ENCODE data around the gene NMT1. TPM values are rescaled to one million over a fixed set of nuclear protein-coding genes. Genes with fewer than 3 reads are reported as not detected.

Gene NMT1
- total and polyA plus RNA-seq, 2 of the 13 experiments (the other 11 are each of a cell fraction or from before 2014, with no cell fraction given): 75.7 to 142 TPM

DNA sequence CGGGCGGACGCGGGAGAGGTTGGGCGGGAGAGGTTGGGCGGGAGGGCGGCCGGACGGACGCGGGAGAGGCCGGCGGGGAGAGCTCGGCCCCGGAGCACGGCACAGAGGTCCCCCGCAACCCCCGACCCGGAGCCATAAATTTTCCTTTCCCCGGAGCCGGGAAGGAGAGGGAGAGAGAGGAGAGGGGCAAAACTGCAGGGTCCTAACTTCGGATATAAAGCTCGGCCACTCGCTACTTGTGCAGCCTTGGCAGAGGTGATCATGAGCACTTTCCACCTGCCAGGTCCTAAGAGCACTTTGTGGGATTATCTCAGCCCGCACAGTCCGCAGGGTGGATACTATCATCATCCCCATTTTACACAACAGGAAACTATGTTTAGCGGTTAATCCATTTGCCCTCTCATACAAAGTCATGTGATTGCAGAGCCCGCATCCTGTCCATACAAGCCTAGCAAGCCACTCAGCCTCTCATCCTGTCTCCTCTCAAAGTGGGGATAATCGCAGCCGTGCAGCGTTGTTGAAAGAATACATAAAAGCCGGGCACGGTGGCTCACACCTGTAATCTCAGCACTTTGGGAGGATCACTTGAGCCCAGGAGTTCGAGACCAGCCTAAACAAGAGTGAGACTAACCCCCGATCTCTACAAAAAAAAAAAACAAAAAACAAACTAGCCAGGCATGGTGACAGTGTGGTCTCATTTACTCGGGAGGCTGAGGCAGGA is 8.9 kb upstream of the NMT1 start (continued):
- TF ChIP-seq, protein P1, sequence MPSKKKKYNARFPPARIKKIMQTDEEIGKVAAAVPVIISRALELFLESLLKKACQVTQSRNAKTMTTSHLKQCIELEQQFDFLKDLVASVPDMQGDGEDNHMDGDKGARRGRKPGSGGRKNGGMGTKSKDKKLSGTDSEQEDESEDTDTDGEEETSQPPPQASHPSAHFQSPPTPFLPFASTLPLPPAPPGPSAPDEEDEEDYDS (CRISPR knock-in tag; IDR thresholded peaks at IDR 0.05): peak; percentile 35; the same call in 1 of the 2 replicates
- TF ChIP-seq, protein P2, sequence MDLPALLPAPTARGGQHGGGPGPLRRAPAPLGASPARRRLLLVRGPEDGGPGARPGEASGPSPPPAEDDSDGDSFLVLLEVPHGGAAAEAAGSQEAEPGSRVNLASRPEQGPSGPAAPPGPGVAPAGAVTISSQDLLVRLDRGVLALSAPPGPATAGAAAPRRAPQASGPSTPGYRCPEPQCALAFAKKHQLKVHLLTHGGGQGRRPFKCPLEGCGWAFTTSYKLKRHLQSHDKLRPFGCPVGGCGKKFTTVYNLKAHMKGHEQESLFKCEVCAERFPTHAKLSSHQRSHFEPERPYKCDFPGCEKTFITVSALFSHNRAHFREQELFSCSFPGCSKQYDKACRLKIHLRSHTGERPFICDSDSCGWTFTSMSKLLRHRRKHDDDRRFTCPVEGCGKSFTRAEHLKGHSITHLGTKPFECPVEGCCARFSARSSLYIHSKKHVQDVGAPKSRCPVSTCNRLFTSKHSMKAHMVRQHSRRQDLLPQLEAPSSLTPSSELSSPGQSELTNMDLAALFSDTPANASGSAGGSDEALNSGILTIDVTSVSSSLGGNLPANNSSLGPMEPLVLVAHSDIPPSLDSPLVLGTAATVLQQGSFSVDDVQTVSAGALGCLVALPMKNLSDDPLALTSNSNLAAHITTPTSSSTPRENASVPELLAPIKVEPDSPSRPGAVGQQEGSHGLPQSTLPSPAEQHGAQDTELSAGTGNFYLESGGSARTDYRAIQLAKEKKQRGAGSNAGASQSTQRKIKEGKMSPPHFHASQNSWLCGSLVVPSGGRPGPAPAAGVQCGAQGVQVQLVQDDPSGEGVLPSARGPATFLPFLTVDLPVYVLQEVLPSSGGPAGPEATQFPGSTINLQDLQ (CRISPR knock-in tag; IDR thresholded peaks at IDR 0.05): peak; percentile 34; the same call in 1 of the 2 replicates
- peak; percentile 49; the same call in 1 of the 2 replicates for TF ChIP-seq POLR2G (IDR thresholded peaks at IDR 0.05; ENCODE audit: low read depth, low read length)
- TF ChIP-seq, protein P3, sequence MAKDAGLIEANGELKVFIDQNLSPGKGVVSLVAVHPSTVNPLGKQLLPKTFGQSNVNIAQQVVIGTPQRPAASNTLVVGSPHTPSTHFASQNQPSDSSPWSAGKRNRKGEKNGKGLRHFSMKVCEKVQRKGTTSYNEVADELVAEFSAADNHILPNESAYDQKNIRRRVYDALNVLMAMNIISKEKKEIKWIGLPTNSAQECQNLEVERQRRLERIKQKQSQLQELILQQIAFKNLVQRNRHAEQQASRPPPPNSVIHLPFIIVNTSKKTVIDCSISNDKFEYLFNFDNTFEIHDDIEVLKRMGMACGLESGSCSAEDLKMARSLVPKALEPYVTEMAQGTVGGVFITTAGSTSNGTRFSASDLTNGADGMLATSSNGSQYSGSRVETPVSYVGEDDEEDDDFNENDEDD (CRISPR knock-in tag; IDR thresholded peaks at IDR 0.05; ENCODE audit: borderline replicate concordance): no peak
- no peak for TF ChIP-seq THYN1 (CRISPR knock-in tag; IDR thresholded peaks at IDR 0.05; ENCODE audit: borderline replicate concordance, low read depth)
- no peak for TF ChIP-seq ZNF235 (CRISPR knock-in tag; IDR thresholded peaks at IDR 0.05; ENCODE audit: borderline replicate concordance)
- TF ChIP-seq ZNF615 (CRISPR knock-in tag; IDR thresholded peaks at IDR 0.05; ENCODE audit: borderline replicate concordance): no peak
- TF ChIP-seq, protein P4, sequence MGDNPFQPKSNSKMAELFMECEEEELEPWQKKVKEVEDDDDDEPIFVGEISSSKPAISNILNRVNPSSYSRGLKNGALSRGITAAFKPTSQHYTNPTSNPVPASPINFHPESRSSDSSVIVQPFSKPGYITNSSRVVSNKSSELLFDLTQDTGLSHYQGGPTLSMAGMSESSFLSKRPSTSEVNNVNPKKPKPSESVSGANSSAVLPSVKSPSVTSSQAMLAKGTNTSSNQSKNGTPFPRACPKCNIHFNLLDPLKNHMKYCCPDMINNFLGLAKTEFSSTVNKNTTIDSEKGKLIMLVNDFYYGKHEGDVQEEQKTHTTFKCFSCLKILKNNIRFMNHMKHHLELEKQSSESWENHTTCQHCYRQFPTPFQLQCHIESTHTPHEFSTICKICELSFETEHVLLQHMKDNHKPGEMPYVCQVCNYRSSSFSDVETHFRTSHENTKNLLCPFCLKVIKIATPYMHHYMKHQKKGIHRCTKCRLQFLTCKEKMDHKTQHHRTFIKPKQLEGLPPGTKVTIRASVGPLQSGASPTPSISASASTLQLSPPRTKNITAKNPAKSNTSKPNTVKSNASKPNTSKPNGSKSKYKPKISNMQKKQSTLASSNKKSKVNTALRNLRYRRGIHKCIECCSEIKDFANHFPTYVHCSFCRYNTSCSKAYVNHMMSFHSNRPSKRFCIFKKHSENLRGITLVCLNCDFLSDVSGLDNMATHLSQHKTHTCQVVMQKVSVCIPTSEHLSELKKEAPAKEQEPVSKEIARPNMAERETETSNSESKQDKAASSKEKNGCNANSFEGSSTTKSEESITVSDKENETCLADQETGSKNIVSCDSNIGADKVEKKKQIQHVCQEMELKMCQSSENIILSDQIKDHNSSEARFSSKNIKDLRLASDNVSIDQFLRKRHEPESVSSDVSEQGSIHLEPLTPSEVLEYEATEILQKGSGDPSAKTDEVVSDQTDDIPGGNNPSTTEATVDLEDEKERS (CRISPR knock-in tag; IDR thresholded peaks at IDR 0.05): no peak
- TF ChIP-seq PCBP1 (IDR thresholded peaks at IDR 0.05; ENCODE audit: borderline replicate concordance, low read depth, low read length): no peak
- 0 out of 2 replicates have a peak, but pooled peaks have one; percentile 50 for TF ChIP-seq SMAD1 (CRISPR knock-in tag; IDR thresholded peaks at IDR 0.05; ENCODE audit: borderline replicate concordance, low read depth)
- TF ChIP-seq, protein P5, sequence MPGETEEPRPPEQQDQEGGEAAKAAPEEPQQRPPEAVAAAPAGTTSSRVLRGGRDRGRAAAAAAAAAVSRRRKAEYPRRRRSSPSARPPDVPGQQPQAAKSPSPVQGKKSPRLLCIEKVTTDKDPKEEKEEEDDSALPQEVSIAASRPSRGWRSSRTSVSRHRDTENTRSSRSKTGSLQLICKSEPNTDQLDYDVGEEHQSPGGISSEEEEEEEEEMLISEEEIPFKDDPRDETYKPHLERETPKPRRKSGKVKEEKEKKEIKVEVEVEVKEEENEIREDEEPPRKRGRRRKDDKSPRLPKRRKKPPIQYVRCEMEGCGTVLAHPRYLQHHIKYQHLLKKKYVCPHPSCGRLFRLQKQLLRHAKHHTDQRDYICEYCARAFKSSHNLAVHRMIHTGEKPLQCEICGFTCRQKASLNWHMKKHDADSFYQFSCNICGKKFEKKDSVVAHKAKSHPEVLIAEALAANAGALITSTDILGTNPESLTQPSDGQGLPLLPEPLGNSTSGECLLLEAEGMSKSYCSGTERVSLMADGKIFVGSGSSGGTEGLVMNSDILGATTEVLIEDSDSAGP (CRISPR knock-in tag; IDR thresholded peaks at IDR 0.05; ENCODE audit: borderline replicate concordance): no peak
- TF ChIP-seq RBM22 (optimal IDR thresholded peaks at IDR 0.05; ENCODE audit: low read length): peak; percentile 42
- no peak for TF ChIP-seq IKZF4 (CRISPR knock-in tag; IDR thresholded peaks at IDR 0.05; ENCODE audit: borderline replicate concordance, low read depth, not compliant biosample characterization)
- TF ChIP-seq TBP (CRISPR knock-in tag; IDR thresholded peaks at IDR 0.05): no peak
- TF ChIP-seq, protein P6, sequence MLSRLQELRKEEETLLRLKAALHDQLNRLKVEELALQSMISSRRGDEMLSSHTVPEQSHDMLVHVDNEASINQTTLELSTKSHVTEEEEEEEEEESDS (CRISPR knock-in tag; IDR thresholded peaks at IDR 0.05; ENCODE audit: borderline replicate concordance): no peak
- TF ChIP-seq MYC (CRISPR knock-in tag; IDR thresholded peaks at IDR 0.05; ENCODE audit: borderline replicate concordance): no peak; the same call in 1 of the 2 replicates

All from HepG2 (cell line).